ENCODE results near the gene TIMP4.
A peak's percentile ranks its signal among the peaks of the same experiment; 100 is the strongest.

Gene TIMP4

DNA sequence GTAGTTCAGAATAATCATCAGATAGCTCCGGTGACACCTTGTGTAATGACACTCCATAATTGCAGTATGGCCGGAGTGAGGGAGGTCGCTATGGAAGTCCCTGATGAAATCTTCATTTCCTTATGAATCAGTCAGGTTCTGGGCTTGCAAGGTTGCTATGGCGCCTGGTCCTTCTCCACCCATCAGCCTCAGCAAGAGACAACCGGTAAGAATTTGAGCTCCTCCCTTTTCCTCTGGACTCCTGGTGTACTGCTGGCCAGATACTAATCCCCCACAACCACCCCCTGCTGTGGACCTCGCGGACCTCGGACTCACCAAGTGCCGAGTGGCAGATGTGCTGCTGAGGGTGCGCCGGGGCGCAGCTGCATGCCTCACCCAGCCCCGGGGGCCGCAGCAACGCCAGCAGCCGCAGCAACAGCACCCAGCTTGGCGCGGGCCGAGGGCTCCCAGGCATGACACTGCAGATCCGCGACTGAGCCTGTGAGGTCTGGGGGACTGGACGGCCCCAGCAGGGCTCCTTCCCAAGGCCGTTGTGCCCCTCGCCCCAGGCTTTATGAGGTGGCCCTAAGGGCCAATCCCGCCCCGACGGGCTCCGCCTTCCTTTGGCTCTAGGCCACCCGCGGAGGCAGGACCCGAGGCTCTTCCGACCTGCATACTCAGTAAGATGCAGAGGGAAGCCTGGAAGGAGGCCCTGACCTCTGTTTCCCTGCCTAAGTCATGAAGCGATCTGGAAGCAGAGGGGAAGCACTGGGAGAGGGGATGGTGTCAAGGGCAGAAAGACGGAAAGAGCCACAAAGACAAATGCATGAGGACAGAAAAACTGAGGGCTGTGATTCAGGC, at the start of gene TIMP4:
TSS of gene TIMP4 (minus strand) at position 526 of the 840 bp plus-strand sequence. CDS start at position 454, 72 bp downstream.
- Histone ChIP-seq H3K27me3 (replicated peaks) (no peaks in the 10 kb centered on the region), H3K27ac (peak within 1 kb of the TSS; percentile 1), H3K4me3 (ENCODE audit: low read depth, low read length) (peak within 1 kb of the TSS; percentile 51), H3K36me3 (replicated peaks) (no peaks in the 10 kb centered on the region)
- DNase-seq, result peak; percentile 51
- in situ Hi-C loops (cut with HindIII; ENCODE audit: low pct_ligation_motif_present, low sequenced_read_pairs), result no loop called here
- TF ChIP-seq CTCF (IDR thresholded peaks at IDR 0.05; ENCODE audit: low read depth, low read length, missing control alignments), result no peak

- in situ Hi-C loops (cut with HindIII; ENCODE audit: low pct_ligation_motif_present, low sequenced_read_pairs), result no loop called here
- H3K4me3 ChIP-seq (ENCODE audit: low read depth, low read length), result no peak overlapping the region
- no peaks in the 10 kb centered on the region for H3K36me3 ChIP-seq (replicated peaks)
- no peaks in the 10 kb centered on the region for H3K27me3 ChIP-seq (replicated peaks)
- no peak overlapping the region for H3K27ac ChIP-seq
- no peak for DNase-seq
- TF ChIP-seq CTCF (IDR thresholded peaks at IDR 0.05; ENCODE audit: low read depth, low read length, missing control alignments), result no peak
Measured at GRCh38 chr3:12205171-12205570, 46.5 kb upstream of the TIMP4 start.

GRCh38 chr3:12201813-12202212, 43.1 kb upstream of the TIMP4 start:
- no peaks in the 10 kb centered on the region for H3K36me3 ChIP-seq (replicated peaks)
- H3K4me3 ChIP-seq (ENCODE audit: low read depth, low read length), result no peak overlapping the region
- H3K27ac ChIP-seq, result no peak overlapping the region
- H3K27me3 ChIP-seq (replicated peaks), result no peaks in the 10 kb centered on the region
- no peak for TF ChIP-seq CTCF (IDR thresholded peaks at IDR 0.05; ENCODE audit: low read depth, low read length, missing control alignments)
- in situ Hi-C loops (cut with HindIII; ENCODE audit: low pct_ligation_motif_present, low sequenced_read_pairs), result no loop called here
- no peak for DNase-seq

DNA sequence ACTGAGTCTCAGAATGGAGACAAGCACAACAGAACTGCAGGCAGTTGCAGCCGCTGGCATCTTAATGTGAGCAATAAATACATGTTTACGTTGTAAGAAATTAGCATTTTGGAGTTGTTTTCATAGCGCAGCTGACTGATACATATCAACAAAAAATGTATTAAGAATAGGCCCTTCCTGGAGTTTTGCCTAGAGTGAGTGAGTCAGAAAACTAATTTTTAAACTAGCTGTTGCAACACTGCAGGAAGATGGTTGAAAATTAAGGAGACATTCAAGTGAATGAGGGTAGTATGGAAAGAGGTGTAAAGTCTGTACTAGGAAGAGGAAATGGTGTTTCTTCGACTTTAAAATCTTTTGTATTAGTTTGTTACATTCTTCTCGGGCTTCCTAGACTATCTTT, 39.6 kb upstream of the TIMP4 start:
- Histone ChIP-seq H3K27ac (no peak overlapping the region), H3K4me3 (ENCODE audit: low read depth, low read length) (no peak overlapping the region), H3K36me3 (replicated peaks) (no peaks in the 10 kb centered on the region), H3K27me3 (replicated peaks) (no peaks in the 10 kb centered on the region)
- in situ Hi-C loops (cut with HindIII; ENCODE audit: low pct_ligation_motif_present, low sequenced_read_pairs), result loop anchor here (25.0 kb wide), 1 partner anchor 264 kb away; no protein-coding TSS in a partner anchor
- peak; percentile 39 for DNase-seq
- TF ChIP-seq CTCF (IDR thresholded peaks at IDR 0.05; ENCODE audit: low read depth, low read length, missing control alignments), result no peak

- Histone ChIP-seq H3K27ac (no peak overlapping the region), H3K4me3 (ENCODE audit: low read depth, low read length) (no peak overlapping the region), H3K27me3 (replicated peaks) (no peaks in the 10 kb centered on the region), H3K36me3 (replicated peaks) (no peaks in the 10 kb centered on the region)
- no peak for DNase-seq
- no peak for TF ChIP-seq CTCF (IDR thresholded peaks at IDR 0.05; ENCODE audit: low read depth, low read length, missing control alignments)
- in situ Hi-C loops (cut with HindIII; ENCODE audit: low pct_ligation_motif_present, low sequenced_read_pairs), result loop anchor here (25.0 kb wide), 1 partner anchor 265 kb away; no protein-coding TSS in a partner anchor
Measured at GRCh38 chr3:12197475-12197874, 38.8 kb upstream of the TIMP4 start.
